HFF-Myc (cell line): ENCODE data around the gene AFAP1L2.

Experiments
- DNase-seq: peaks from one replicate; pipeline ENCODE4 v3.0.0-alpha.2; 2011; ENCODE audit warnings: low read depth; ENCODE audit errors: extremely low read depth
- H3K4me3 ChIP-seq: replicated peaks from 2 replicates; pipeline ENCODE4 v1.5.1; 2011; ENCODE audit warnings: low read depth, mild to moderate bottlenecking, control low read depth, low read length
- TF ChIP-seq, protein P1 (sequence below): IDR thresholded peaks from 2 replicates; pipeline ENCODE4 v1.5.1; 2012; ENCODE audit warnings: mild to moderate bottlenecking, low read depth, low read length, control low read depth; ENCODE audit errors: missing control alignments

Gene AFAP1L2

DNA sequence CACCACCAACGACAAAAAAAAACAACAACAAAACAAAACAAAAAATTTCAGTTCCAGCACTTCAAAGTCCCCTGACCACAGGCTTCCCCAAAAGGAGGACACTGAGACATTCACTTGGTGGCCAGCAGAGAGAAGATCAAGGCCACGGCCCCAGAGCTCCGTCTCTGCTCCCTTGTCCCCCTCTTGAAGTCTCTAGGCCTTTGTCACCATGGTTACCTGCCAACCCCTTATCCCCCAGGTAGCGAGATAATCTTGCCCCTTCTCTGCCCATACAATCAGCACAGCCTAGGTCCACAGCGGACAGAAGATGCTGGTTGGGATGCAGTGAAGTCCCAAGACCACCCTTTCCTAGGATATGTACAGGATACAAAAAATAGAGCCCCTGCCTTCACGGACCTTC is 30.7 kb downstream of the AFAP1L2 start:
- H3K4me3 ChIP-seq, result no peak overlapping the region
- TF ChIP-seq, protein P1, sequence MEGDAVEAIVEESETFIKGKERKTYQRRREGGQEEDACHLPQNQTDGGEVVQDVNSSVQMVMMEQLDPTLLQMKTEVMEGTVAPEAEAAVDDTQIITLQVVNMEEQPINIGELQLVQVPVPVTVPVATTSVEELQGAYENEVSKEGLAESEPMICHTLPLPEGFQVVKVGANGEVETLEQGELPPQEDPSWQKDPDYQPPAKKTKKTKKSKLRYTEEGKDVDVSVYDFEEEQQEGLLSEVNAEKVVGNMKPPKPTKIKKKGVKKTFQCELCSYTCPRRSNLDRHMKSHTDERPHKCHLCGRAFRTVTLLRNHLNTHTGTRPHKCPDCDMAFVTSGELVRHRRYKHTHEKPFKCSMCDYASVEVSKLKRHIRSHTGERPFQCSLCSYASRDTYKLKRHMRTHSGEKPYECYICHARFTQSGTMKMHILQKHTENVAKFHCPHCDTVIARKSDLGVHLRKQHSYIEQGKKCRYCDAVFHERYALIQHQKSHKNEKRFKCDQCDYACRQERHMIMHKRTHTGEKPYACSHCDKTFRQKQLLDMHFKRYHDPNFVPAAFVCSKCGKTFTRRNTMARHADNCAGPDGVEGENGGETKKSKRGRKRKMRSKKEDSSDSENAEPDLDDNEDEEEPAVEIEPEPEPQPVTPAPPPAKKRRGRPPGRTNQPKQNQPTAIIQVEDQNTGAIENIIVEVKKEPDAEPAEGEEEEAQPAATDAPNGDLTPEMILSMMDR, result no peak
- no peak for DNase-seq

DNA sequence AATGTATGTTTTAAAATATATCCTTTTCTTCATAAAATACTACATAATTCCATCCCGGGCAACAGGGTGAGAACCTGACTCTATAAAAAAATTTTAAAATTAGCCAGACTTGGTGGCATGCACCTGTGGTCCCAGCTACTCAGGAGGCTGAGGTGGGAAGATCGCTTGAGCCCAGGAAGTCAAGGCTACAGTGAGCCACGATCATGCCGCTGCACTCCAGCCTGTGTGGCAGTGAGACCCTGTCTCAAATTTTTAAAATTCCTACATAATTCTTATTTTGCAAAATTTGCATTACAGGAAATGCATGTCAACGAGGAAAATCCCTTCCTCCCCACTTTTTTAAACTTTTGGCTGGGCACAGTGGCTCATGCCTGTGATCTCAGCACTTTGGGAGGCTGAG is 31.3 kb downstream of the AFAP1L2 start:
- TF ChIP-seq, protein P1, result no peak
- DNase-seq, result no peak
- no peak overlapping the region for H3K4me3 ChIP-seq

- no peak overlapping the region for H3K4me3 ChIP-seq
- TF ChIP-seq, protein P1, result no peak
- DNase-seq, result no peak
Measured at GRCh38 chr10:114372179-114372578, 32.1 kb downstream of the AFAP1L2 start.

- TF ChIP-seq, protein P1, result no peak
- DNase-seq, result no peak
Measured at GRCh38 chr10:114370966-114371365, 33.3 kb downstream of the AFAP1L2 start.

DNA sequence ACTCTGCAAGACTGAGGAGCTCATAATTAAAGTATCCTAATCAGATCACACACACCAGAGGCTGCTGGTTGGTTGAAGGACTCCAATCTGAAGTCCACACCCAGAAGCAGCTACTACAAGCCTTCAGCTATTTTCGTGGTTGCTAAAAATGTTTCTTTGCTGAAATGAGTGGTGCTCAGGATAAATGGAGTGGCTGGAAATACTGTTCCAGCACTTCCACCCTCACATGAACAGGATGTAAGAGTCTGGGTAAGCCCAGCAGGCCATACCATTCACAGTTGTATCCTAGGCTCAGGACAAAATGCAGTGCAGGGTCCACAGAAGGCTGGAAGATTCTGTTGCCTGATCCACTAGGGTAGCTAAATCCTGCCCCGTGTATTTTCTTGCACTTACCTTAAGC is 34.1 kb downstream of the AFAP1L2 start:
- no peak for DNase-seq
- H3K4me3 ChIP-seq, result no peak overlapping the region
- TF ChIP-seq, protein P1, result no peak

More at GRCh38 chr10:114370966-114371365, 33.3 kb downstream of the AFAP1L2 start:
- H3K4me3 ChIP-seq, result no peak overlapping the region

DNA sequence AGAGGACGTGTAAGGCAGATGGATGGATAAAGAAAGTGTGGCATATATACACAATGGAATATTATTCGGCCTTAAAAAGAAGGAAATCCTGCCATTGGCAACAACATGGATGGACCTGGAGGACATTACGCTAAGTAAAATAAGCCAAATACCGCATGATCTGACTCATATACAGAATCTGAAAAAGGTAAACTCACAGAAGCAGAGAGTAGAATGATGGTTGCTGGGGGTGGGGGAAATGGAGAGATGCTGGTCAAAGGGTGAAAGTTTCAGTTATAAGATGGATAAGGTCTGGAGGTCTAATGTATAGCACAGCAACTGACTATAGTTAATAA is 36.3 kb downstream of the AFAP1L2 start:
- no peak for DNase-seq
- no peak overlapping the region for H3K4me3 ChIP-seq
- TF ChIP-seq, protein P1, result no peak

DNA sequence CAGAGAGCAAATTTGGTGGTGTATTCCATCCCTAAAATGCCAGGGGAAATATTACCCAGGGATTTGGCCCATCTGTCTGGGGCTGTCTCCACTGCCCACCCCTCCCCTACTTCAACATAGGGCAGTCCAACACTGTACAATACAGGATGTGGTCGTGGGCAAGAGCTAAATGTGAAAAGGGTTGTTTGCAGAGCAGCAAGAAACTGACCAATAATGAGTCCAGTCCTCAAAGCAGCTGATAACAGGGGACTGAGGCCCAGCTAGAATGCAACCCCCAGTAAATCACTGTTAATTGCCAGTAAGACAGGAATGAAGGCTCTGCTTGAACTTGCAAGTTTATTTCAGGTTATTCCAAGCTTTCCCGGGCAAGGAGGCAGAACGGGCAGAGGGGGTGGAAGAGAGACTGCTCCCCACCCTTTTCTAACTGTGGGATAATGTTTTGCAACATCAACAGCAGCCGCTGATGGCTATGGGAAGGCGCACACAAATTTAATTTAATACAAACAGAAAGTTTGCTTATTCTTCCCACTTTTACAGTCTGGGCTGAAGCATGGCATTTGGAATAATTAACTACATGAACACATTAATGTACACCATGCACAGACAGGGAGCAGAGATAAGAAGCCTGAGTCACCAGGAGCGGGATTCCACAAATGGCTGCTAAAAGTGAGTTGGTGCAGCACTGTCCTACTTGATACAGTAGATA is 36.8 kb downstream of the AFAP1L2 start:
- DNase-seq, result no peak
- H3K4me3 ChIP-seq, result no peak overlapping the region
- TF ChIP-seq, protein P1, result no peak
